ENCODE data around the gene VOPP1. TPM values are rescaled to one million over a fixed set of nuclear protein-coding genes. Genes with fewer than 3 reads are reported as not detected.
A peak's percentile ranks its signal among the peaks of the same experiment; 100 is the strongest.

Gene VOPP1
- total and polyA plus RNA-seq, 12 donors: 9.3 to 42.9 (median 22.8) TPM

- TF ChIP-seq CTCF (IDR thresholded peaks at IDR 0.05): no peak
- Histone ChIP-seq H3K27me3 (no peaks in the 10 kb centered on the region), H3K4me3 (no peak overlapping the region), H3K4me1 (peaks cover 0 to 35% (median 17%) of the 10 kb centered on the region in 9 donors), H3K27ac (no peak overlapping the region), H3K36me3 (peaks cover 0 to 78% (median 0%) of the 10 kb centered on the region in 9 donors), H3K9me3 (no peaks in the 10 kb centered on the region)
- DNase-seq (no peak), ATAC-seq (no peak)
- WGBS, 2 donors: 92 to 94% methylated on average over 9 of the region's 9 CpGs
- intact Hi-C loops (cut with DNase I): no loop called here
These were observed 75.4 kb downstream of the VOPP1 start for GRCh38 chr7:55496906-55497305.

GRCh38 chr7:55494951-55495350, 77.4 kb downstream of the VOPP1 start:
- H3K36me3 ChIP-seq: peaks cover 0 to 91% (median 12%) of the 10 kb centered on the region in 9 donors
- 96 to 99% methylated on average over 5 of the region's 5 CpGs for WGBS, 2 donors
- H3K4me1 ChIP-seq: peaks cover 0 to 18% (median 7%) of the 10 kb centered on the region in 9 donors
- no peak for DNase-seq
- intact Hi-C loops (cut with DNase I): no loop called here
- no peak for TF ChIP-seq CTCF (IDR thresholded peaks at IDR 0.05)
- no peak for ATAC-seq
- H3K9me3 ChIP-seq: no peaks in the 10 kb centered on the region
- H3K27ac ChIP-seq: no peak overlapping the region
- H3K27me3 ChIP-seq: no peaks in the 10 kb centered on the region
- no peak overlapping the region for H3K4me3 ChIP-seq

- ATAC-seq: peak in 1 of 8 donors; percentile 38
- peaks cover 0 to 94% (median 21%) of the 10 kb centered on the region in 9 donors for H3K36me3 ChIP-seq
- WGBS, 2 donors: 77 to 82% methylated on average over 7 of the region's 7 CpGs
These were observed 78.9 kb downstream of the VOPP1 start for GRCh38 chr7:55493408-55493807.

GRCh38 chr7:55491346-55491745, 81.0 kb downstream of the VOPP1 start:
- no peak for TF ChIP-seq CTCF (IDR thresholded peaks at IDR 0.05)
- DNase-seq (no peak), ATAC-seq (no peak)
- Histone ChIP-seq H3K4me3 (no peak overlapping the region), H3K4me1 (peaks cover 0 to 9% (median 0%) of the 10 kb centered on the region in 9 donors), H3K27ac (no peak overlapping the region), H3K9me3 (no peaks in the 10 kb centered on the region), H3K27me3 (no peaks in the 10 kb centered on the region), H3K36me3 (peaks cover 0 to 91% (median 21%) of the 10 kb centered on the region in 9 donors)
- intact Hi-C loops (cut with DNase I): no loop called here
- 94 to 96% methylated on average over 5 of the region's 5 CpGs for WGBS, 2 donors

More at GRCh38 chr7:55493408-55493807, 78.9 kb downstream of the VOPP1 start:
- no peak for TF ChIP-seq CTCF (IDR thresholded peaks at IDR 0.05)
- Histone ChIP-seq H3K9me3 (no peaks in the 10 kb centered on the region), H3K4me1 (peaks cover 0 to 9% (median 0%) of the 10 kb centered on the region in 9 donors), H3K4me3 (no peak overlapping the region), H3K27ac (no peak overlapping the region), H3K27me3 (no peaks in the 10 kb centered on the region)
- intact Hi-C loops (cut with DNase I): no loop called here
- DNase-seq: no peak
